ENCODE results near the gene R3HDM2. TPM values are rescaled to one million over a fixed set of nuclear protein-coding genes. Genes with fewer than 3 reads are reported as not detected.

R3HDM2 gene
- total and polyA plus RNA-seq, 2 of the 13 experiments (the other 11 are each of a cell fraction or from before 2014, with no cell fraction given): 11.1 to 23.5 TPM

GRCh38 chr12:57430931-57431566, at the start of gene R3HDM2 (continued):
- TF ChIP-seq, protein P1, sequence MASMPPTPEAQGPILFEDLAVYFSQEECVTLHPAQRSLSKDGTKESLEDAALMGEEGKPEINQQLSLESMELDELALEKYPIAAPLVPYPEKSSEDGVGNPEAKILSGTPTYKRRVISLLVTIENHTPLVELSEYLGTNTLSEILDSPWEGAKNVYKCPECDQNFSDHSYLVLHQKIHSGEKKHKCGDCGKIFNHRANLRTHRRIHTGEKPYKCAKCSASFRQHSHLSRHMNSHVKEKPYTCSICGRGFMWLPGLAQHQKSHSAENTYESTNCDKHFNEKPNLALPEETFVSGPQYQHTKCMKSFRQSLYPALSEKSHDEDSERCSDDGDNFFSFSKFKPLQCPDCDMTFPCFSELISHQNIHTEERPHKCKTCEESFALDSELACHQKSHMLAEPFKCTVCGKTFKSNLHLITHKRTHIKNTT (CRISPR knock-in tag; IDR thresholded peaks at IDR 0.05): no peak
- TF ChIP-seq ZNF121 (CRISPR knock-in tag; IDR thresholded peaks at IDR 0.05) (no peak), GPN1 (CRISPR knock-in tag; IDR thresholded peaks at IDR 0.05; ENCODE audit: borderline replicate concordance) (no peak), ZSCAN9 (CRISPR knock-in tag; IDR thresholded peaks at IDR 0.05; ENCODE audit: borderline replicate concordance) (peak; percentile 39; the same call in 1 of the 2 replicates), CCDC6 (CRISPR knock-in tag; IDR thresholded peaks at IDR 0.05) (0 out of 2 replicates have a peak, but pooled peaks have one; percentile 48), AHR (CRISPR knock-in tag; IDR thresholded peaks at IDR 0.05) (peak; percentile 75; the same call in 1 of the 2 replicates), NFE2 (CRISPR knock-in tag; IDR thresholded peaks at IDR 0.05) (no peak), HDAC1 (CRISPR knock-in tag; IDR thresholded peaks at IDR 0.05) (peak; percentile 84), ZNF34 (CRISPR knock-in tag; IDR thresholded peaks at IDR 0.05; ENCODE audit: borderline replicate concordance) (no peak), NFYB (CRISPR knock-in tag; IDR thresholded peaks at IDR 0.05) (0 out of 2 replicates have a peak, but pooled peaks have one; percentile 39), TMF1 (CRISPR knock-in tag; IDR thresholded peaks at IDR 0.05; ENCODE audit: low read depth) (peak; percentile 90), DPF2 (CRISPR knock-in tag; IDR thresholded peaks at IDR 0.05; ENCODE audit: borderline replicate concordance, low read depth) (no peak), HHEX (CRISPR knock-in tag; IDR thresholded peaks at IDR 0.05) (no peak), CHD4 (IDR thresholded peaks at IDR 0.05; ENCODE audit: borderline replicate concordance, low read length) (no peak), DBP (CRISPR knock-in tag; IDR thresholded peaks at IDR 0.05; ENCODE audit: not compliant biosample characterization) (no peak), RFXAP (CRISPR knock-in tag; IDR thresholded peaks at IDR 0.05; ENCODE audit: borderline replicate concordance) (peak; percentile 66; the same call in 1 of the 2 replicates), SNAPC5 (CRISPR knock-in tag; IDR thresholded peaks at IDR 0.05; ENCODE audit: borderline replicate concordance) (no peak), PLRG1 (conservative IDR thresholded peaks at IDR 0.05) (no peak)
- TF ChIP-seq, protein P2, sequence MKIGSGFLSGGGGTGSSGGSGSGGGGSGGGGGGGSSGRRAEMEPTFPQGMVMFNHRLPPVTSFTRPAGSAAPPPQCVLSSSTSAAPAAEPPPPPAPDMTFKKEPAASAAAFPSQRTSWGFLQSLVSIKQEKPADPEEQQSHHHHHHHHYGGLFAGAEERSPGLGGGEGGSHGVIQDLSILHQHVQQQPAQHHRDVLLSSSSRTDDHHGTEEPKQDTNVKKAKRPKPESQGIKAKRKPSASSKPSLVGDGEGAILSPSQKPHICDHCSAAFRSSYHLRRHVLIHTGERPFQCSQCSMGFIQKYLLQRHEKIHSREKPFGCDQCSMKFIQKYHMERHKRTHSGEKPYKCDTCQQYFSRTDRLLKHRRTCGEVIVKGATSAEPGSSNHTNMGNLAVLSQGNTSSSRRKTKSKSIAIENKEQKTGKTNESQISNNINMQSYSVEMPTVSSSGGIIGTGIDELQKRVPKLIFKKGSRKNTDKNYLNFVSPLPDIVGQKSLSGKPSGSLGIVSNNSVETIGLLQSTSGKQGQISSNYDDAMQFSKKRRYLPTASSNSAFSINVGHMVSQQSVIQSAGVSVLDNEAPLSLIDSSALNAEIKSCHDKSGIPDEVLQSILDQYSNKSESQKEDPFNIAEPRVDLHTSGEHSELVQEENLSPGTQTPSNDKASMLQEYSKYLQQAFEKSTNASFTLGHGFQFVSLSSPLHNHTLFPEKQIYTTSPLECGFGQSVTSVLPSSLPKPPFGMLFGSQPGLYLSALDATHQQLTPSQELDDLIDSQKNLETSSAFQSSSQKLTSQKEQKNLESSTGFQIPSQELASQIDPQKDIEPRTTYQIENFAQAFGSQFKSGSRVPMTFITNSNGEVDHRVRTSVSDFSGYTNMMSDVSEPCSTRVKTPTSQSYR (CRISPR knock-in tag; IDR thresholded peaks at IDR 0.05; ENCODE audit: borderline replicate concordance): peak; percentile 88
